ENCODE data around the gene HAUS8.
A peak's percentile ranks its signal among the peaks of the same experiment; 100 is the strongest.
"Not testable (repeated sequence)": the region's sequence is repeated elsewhere in the genome, so short reads cannot be mapped to it uniquely, and the experiment has no call there.

The HAUS8 gene

DNA sequence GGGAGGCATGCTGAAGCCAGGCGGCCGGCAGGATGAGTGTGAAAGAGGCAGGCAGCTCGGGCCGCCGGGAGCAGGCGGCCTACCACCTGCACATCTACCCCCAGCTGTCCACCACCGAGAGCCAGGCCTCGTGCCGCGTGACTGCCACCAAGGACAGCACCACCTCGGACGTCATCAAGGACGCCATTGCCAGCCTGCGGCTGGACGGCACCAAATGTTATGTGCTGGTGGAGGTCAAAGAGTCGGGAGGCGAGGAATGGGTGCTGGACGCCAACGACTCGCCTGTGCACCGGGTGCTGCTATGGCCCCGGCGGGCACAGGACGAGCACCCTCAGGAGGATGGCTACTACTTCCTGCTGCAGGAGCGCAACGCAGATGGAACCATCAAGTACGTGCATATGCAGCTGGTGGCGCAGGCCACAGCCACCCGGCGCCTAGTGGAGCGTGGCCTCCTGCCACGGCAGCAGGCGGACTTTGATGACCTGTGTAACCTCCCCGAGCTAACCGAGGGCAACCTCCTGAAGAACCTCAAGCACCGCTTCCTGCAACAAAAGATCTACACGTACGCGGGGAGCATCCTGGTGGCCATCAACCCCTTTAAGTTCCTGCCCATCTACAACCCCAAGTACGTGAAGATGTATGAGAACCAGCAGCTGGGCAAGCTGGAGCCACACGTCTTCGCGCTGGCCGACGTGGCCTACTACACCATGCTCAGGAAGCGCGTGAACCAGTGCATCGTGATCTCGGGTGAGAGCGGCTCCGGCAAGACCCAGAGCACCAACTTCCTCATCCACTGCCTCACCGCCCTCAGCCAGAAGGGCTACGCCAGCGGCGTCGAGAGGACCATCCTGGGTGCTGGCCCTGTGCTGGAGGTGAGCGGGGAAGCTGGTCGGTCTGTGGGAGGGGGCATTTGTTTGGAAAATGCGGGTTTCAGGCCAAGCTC is 26.7 kb upstream of the HAUS8 start:
- DNase-seq (ENCODE audit: low spot score) (no peak), FAIRE-seq (no peak)

DNA sequence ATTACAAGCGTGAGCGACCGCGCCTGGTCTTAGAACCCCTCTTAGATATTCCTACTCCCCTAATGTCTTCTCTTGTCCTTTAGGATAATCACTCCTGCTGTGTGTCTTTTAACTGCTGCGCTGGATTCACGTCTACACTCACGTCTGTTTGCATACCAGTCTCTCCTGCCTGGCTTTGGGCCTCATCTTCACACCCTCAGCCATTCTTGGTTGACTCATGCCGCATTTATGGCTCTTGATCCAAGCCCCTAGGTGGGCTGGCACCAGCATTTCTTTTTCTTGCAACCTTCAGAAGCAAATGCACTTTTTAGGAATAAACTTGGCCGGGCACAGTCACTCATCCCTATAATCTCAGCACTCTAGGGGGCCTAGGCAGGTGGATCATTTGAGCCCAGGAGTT is 23.1 kb upstream of the HAUS8 start:
- no peak for FAIRE-seq
- no peak for DNase-seq (ENCODE audit: low spot score)

DNA sequence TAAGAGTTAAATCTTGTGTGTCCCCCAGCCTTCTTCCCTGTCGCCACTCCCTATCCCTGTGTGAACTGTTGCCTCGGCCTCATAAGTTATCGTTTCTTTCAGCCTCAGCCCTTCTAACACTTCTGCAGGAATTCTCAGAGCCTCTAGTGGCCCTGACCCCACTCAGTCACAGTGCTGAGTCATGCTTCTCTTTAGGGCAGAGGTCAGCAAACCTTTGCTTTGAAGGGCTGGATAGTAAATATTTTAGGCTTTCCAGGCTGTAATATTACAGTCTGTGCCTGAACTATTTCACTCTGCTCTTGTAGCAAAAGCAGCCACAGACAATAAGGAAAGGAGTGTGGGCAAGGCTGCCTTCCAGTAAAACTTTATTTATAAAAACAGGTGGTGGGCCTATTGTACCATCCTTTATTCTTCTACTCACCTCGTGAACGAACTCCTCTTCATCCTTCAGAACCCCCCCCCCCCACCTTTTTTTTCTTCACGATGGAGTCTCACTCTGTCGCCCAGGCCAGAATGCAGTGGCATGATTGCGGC is 22.4 kb upstream of the HAUS8 start:
- DNase-seq (ENCODE audit: low spot score) (peak; percentile 53), FAIRE-seq (peak; percentile 77)

DNA sequence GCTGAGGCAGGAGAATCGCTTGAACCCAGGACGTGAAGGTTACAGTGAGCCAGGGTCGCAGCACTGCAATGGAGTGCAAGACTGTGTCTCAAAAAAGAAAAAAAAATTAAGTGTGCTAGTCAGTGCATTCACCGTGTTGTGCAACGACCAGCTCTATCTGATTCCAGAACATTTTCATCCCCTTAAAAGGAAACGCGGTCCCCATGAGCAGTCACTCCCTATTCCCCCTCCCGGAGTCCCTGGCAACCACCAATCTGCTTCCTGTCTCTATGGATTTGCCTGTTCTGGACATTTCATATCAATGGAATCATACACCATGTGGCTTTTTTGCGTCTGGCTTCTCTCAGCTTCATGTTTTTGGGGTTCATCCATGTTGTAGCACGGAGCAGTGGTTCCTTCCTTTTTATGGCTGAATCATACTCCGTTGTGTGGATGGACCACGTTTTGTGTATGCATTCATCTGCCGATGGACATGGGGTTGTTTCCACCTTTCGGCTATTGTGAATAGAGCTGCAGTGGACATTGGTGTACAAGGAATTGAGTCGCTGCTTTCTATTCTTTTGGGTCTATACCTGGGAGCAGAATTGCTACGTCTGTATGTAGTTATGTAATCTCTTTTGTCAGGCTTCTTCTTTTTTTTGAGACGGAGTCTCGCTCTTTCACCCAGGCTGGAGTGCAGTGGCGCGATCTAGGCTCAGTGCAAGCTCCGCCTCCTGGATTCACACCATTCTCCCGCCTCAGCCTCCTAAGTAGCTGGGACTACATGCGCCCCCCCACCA is 20.1 kb upstream of the HAUS8 start:
- FAIRE-seq (no peak), DNase-seq (ENCODE audit: low spot score) (no peak)

DNA sequence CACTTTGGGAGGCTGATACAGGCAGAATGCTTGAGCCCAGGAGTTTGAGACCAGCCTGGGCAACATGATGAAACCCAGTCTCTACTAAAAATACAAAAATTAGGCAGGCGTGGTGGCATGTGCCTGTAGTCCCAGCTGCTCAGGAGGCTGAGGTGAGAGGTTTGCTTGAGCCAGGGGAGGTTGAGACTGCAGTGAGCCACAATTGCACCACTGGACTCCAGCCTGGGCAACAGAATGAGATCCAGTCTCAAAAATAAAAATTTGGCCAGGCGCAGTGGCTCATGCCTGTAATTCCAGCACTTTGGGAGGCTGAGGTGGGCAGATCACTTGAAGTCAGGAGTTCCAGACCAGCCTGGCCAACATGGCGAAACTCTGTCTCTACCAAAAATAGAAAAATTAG is 19.4 kb upstream of the HAUS8 start:
- FAIRE-seq; DNase-seq (ENCODE audit: low spot score): not testable (repeated sequence)

DNA sequence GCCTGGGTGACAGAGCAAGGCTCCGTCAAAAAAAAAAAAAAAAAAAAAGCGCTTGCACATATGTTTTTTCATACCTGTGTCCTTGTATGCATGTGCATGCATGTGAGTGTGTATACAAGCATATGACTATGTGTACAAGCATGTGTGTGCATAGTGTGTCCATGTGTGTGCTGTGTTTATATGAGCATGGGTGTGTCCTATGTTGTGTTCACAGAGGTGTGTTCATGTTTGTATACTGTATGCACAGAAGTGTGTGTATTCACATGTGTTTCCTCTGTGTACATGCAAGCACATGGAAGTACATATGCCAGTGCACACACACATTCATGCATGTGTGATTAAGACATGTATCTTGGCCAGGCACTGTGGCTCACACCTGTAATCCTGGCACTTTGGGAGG is 17.4 kb upstream of the HAUS8 start:
- no peak for DNase-seq (ENCODE audit: low spot score)
- no peak for FAIRE-seq

DNA sequence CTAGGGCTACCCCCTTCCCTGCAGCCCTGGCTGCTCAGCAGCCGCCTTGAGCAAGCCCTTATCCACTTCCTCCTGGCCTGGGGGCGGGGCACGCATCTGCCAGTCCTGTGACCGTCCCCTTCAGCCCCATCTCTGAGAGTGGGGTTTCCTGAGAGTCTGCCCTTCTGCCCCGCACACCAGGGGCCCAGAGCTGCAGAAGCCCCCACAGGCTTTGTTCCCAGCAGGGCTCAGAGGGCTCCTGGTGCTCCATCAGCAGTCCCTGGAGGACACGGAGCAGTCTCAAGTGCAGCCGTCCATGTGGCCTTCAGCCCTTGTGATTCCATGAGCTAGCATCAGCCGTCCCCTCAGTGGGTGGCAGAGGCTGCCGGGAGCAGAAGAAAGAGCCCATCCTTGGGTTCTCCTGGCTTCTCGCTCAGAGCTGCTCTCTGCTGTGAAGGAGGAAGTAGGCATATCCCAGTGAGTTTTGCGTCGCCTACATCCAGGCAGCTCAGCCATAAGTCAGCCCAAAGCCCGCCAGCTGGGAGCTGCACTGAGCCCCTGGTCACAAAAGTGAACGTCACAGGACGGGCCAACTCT is 16.6 kb upstream of the HAUS8 start:
- no peak for DNase-seq (ENCODE audit: low spot score)
- no peak for FAIRE-seq

DNA sequence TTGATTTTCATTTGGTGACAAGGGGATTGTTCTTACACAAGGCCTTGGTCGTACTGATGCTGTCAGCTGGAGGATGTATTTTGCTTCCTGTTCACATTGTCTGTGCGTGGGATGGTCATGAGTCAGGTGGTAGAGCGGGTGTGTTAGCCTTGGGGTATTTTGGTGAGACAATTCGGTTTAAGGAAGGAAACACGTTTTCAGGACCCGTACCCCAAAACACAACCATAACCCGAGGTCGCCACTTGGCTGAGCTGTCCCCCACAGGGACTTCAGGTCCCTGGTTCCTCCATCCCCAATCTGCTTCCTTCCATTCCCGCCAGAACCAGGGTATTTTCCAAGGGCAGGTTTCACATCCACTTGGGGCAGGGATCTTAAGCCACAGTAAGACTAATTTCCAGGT is 15.3 kb upstream of the HAUS8 start:
- DNase-seq (ENCODE audit: low spot score) (no peak), FAIRE-seq (no peak)

DNA sequence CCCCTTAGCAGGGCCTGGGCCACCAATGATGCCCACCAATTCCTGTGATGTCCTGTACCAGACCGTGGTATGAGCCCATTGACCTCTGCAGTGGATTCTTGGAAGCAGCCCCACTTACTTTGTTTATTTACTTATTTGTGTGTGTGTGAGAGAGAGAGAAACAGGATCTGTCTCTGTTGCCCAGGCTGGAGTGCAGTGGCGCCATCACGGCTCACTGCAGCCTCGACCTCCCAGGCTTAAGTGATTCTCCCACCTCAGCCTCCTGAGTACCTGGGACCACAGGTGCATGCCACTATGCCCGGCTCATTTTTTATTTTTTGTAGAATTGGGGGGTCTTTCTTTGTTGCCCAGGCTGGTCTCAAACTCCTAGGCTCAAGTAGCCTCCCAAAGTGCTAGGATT is 13.3 kb upstream of the HAUS8 start:
- FAIRE-seq: no peak
- no peak for DNase-seq (ENCODE audit: low spot score)

DNA sequence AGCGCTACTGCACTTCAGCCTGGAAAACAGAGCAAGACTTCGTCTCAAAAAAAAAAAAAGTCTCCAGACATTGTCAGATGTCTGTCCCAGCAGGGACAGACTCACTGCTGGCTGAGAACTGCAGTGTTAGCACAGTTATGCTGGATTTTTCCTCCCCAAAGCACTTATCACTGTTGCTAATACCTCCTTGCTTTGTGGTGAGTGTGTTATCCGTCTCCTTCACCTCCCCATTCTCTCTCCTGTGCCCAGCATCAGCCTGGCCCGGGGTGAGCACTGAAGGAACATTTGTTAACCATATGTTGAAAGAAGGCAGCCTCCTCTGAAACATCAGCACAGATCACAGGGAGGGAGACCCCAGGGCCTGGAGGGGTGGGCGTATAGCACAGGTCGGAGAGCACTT is 11.6 kb upstream of the HAUS8 start:
- no peak for DNase-seq (ENCODE audit: low spot score)

DNA sequence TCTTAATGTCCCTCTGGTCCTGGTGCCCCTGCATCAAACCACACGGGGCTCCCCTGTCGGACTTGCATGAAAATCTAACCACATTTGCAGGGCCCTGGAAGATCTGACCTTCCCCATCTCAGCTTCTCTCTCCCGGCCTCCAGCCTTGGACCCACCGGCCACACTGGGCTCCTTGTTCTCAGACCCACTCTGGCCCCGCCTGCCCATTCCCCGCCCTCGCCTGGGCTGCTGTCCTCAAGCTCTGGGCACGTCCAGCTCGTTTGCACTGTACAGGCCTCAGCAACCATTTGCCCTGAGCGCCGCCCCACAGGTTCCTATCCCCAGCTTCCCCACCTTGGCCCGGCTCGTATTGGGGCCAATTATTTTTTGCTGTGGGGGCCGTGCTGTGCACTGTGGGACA is 10.9 kb upstream of the HAUS8 start:
- DNase-seq (ENCODE audit: low spot score) (no peak), FAIRE-seq (no peak)

More for the DNA sequence above, 11.6 kb upstream of the HAUS8 start:
- no peak for FAIRE-seq

DNA sequence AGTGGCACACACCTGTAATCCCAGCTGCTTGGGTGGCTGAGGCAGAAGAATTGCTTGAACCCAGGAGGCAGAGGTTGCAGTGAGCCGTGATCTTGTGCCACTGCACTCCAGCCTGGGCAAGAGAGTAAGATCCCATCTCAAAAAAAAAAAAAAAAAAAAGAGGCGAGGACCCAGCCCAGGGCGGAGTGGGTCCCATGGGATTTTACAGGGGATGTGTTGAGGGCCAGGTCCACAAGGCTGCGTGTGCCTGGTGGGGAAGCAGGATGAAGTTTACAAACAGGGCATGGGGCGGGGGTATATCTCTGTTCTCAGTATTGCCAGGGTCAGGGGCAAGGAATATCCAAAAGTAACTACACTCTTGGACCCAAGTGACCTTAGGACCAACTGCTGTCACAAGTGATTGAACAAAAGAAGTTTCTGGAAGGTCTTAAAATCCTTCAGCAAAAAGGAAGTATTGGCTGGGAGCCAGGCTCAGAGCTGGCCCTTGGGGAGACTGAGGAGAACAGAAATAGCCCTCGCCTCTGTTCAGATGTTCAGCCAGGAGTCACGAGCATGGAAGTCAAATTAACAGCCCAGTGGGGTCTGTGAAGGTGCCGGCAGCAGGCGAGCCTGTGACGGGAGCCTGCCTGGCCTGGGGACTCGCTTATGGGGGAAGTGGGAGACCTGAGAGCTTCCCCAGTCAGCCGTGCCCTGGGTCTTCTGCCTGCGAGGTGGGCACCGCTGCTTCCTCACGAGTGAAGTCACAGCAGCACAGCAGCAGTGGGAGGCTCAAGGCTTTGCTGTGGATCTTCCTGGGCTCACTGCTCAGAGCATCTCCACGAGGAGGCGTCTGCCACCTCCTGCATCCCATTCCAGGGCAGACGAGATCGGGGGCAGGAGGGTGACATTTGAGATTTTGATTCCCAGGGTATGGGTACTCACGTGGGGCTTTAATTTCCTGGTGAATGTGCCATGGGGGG is 6.7 kb upstream of the HAUS8 start:
- DNase-seq (ENCODE audit: low spot score) (no peak), FAIRE-seq (no peak)

DNA sequence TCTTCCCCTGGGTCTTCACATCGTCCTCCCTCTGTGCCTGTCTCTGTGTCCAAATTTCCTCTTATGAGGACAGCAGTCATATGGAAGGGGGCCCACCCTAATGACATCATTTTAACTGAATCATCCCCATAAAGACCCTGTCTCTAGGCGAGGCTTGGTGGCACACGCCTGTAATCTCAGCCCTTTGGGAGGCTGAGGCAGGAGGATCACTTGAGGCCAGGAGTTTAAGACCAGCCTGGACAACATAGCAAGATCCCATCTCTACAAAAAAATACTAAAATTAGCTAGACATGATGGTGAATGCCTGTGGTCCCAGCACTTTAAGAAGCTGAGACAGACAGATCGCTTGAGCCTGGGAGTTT is 5.2 kb upstream of the HAUS8 start:
- DNase-seq (ENCODE audit: low spot score) (no peak), FAIRE-seq (no peak)

DNA sequence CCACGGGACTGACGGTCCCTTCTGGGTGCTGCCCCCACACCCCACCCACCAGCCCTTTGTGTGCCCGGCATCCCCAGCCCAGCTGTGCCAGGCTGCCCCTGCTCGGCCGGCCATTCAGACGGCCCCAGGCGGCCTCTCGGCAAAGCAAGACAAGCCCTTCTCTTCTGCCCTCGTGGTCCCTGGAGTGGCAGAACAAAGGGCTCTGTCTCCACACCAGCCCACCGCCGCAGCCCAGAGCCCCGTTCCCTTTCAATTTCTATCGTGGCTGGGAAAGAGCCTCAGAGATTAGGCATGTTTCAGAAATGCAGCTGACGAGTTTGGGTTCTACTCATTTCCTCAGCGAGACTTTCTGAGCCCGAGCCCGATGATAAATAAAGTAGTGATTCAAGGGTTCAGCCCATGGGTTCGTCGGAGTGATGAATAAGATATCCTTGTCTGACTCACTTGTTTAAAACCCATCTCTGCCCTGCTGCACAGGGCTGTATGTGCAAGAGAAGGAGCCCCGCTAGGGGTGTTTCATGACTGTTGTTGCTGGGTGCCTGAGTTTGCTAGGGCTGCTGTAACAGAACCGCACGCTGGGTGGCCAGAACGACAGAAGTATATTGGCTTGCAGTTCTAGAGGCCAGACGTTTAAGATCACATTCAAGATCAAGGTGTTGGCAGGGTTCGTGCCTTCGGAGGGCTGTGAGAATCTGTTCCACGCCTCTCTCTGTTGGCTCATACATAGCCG is 4.6 kb upstream of the HAUS8 start:
- DNase-seq (ENCODE audit: low spot score) (peak; percentile 98), FAIRE-seq (peak; percentile 96)

DNA sequence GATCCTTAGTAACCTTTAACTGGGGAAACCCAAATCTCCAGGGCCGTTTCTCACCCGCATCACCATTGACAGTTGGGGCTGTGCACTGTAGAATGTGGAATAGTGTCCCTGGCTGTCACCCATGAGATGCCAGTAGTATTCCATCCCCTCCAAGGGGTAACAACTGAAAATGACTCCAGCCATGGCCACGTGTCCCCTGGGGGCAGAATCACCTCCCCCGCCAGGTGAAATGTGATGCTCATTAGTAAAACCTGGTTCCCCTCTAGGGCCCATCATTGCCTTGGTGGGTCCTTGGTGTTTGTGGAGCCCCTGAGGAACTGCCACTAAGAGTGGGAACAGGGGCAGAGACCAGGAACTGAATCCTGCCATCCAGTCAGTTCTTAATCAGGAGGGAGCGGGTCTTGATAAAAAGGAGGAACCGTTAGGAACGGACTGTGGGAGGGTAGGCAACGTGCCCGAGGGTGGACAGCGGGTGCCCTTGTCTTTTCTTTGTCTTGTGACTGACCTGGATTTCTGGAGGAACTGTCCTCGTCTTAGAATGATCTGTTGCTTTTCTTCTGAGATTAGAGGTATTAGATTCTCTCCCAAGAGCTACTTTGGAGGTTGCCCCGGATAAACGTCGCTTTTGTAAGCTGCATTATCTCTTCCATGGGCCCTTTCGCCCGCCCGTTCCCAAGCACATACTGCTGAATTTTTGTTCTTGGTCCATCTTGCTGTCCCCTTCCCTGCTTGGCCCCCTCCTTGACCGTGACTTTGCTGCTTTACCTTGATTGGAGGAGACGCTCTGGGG is 3.9 kb upstream of the HAUS8 start:
- no peak for FAIRE-seq
- DNase-seq (ENCODE audit: low spot score): no peak

DNA sequence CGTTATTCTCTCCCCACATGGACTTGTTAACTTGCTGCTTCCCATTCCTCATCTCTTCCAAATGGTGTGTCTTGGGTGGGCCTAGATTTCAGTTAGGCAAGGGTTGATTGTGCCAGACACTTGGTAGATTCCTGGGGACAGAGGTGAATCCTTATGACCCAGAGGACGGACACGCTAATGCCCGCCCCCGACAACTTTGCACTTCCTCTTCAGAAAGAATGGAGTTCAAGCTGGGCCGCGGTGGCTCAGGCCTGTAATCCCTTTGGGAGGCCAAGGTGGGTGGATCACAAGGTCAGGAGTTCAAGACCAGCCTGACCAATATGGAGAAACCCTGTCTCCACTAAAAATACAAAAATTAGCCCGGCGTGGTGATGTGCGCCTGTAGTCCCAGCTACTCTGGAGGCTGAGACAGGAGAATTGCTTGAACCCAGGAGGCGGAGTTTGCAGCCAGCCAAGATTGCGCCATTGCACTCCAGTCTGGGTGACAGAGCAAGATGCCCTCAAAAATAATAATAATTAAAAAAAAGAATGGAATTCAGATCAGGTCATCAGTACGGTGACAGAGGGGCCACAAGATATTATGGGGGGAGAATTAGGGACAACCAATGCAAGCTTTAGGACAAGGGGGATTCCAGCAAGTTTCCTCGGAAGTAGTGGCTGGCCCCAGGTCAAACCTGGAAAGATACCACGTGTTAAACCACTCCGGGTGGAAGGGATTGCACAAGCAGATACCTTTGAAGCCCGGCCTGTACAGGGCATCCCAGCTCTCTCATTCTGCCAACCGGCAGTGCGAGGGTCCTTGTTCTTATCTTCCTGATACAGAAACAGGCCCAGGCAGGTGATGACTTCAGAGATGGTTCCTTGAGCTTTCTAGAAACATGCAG is 3.0 kb upstream of the HAUS8 start:
- DNase-seq (ENCODE audit: low spot score) (no peak), FAIRE-seq (no peak)

DNA sequence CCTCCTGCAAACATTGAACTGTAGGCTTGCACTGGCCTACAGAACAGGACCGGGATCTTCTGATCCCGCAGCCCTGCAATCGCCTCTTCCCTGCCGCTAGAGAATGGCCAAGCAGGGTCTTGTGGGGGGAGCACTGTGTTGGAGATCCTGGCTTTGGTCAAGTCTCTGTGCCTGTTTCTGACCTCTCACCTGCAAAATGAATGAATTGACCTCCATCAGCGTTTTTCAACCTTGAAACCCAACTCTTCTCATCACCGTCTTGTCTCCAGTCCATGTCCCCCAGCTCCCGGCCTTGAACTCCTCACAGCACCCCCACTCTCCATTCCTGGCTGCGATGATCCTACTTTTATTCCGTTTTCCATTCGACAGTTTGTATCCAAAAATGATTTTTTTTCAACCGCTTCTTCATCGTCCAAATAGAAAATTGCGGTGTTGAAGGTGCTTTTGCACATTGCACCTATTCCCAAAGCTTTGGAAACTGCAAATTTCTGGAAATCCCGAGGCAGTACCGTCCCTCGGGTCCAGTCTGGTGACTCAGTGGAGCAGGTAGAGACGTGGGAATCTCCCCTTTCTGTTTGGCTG is 2.3 kb upstream of the HAUS8 start:
- FAIRE-seq (no peak), DNase-seq (ENCODE audit: low spot score) (no peak)

DNA sequence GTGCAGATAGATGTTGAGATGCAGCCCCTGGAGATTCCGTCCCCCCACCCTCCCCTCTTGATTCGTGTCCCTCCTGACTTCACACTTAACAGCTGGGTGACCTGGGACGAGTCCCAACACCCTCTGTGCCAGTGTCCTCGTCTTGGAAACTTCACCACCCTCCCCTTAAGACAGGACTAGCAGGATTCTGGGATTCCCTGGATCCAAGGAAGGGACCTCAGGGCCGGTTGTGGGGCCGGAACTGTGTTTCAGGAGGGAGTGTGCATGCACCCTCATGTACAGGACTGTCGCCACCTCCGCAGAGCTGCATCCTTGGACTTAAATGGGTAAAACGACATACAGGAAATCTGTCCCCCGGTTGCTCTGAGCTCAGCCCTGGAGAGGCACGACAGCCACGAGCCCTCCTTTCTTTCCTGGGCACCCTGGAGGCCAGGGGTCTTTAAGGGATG is 1.3 kb upstream of the HAUS8 start:
- no peak for FAIRE-seq

More for the DNA sequence above, 1.3 kb upstream of the HAUS8 start:
- DNase-seq (ENCODE audit: low spot score): no peak

Measured in RCC 7860 (cell line).